ENCODE results near the gene TBC1D23.

DNA sequence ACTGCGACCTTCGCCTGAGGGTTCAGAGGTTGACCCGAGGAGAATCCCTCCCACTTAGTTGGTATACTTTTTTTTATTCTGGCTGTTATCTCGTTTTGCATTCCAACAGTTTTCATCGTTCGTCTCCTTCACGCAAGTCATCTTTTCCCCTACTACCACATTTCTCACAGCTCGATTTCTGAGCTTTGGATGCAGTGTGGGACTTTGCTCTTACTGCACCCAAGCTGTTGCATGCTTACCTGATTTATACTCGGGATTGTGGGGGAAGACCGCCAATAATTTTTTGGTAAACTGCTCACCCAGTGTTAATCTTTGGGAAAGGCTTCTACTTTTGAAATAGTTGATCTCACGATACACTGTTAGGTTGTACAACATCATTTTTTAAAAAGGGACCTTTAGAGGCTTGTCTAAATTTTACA is 702 bp downstream of the TBC1D23 start:
- TF ChIP-seq, protein P1, sequence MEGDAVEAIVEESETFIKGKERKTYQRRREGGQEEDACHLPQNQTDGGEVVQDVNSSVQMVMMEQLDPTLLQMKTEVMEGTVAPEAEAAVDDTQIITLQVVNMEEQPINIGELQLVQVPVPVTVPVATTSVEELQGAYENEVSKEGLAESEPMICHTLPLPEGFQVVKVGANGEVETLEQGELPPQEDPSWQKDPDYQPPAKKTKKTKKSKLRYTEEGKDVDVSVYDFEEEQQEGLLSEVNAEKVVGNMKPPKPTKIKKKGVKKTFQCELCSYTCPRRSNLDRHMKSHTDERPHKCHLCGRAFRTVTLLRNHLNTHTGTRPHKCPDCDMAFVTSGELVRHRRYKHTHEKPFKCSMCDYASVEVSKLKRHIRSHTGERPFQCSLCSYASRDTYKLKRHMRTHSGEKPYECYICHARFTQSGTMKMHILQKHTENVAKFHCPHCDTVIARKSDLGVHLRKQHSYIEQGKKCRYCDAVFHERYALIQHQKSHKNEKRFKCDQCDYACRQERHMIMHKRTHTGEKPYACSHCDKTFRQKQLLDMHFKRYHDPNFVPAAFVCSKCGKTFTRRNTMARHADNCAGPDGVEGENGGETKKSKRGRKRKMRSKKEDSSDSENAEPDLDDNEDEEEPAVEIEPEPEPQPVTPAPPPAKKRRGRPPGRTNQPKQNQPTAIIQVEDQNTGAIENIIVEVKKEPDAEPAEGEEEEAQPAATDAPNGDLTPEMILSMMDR (IDR thresholded peaks at IDR 0.05; ENCODE audit: low read depth, low read length, poor library complexity, severe bottlenecking), result no peak
- no peak for TF ChIP-seq EZH2phosphoT487 (IDR thresholded peaks at IDR 0.05; ENCODE audit: borderline replicate concordance, low read length)

Data from DOHH2 (cell line).